Measurements from ENCODE around the gene SAMHD1. TPM values are rescaled to one million over a fixed set of nuclear protein-coding genes. Genes with fewer than 3 reads are reported as not detected.

Gene SAMHD1
- total and polyA plus RNA-seq, 2 of the 13 experiments (the other 11 are each of a cell fraction or from before 2014, with no cell fraction given) = 16.9 to 43.5 TPM

- no peak for TF ChIP-seq AKNA (CRISPR knock-in tag; IDR thresholded peaks at IDR 0.05; ENCODE audit: borderline replicate concordance)
- TF ChIP-seq JUNB (CRISPR knock-in tag; IDR thresholded peaks at IDR 0.05; ENCODE audit: borderline replicate concordance) = no peak
- no peak for TF ChIP-seq ZNF354B (CRISPR knock-in tag; IDR thresholded peaks at IDR 0.05)
- no peak for TF ChIP-seq ZNF232 (CRISPR knock-in tag; IDR thresholded peaks at IDR 0.05; ENCODE audit: borderline replicate concordance)
- peak; percentile 76; the same call in 1 of the 2 replicates for TF ChIP-seq EEA1 (CRISPR knock-in tag; IDR thresholded peaks at IDR 0.05; ENCODE audit: borderline replicate concordance)
- peak; percentile 21; the same call in 1 of the 2 replicates for TF ChIP-seq NFE2L2 (IDR thresholded peaks at IDR 0.05; ENCODE audit: low read length)
- no peak for TF ChIP-seq SNRNP70 (IDR thresholded peaks at IDR 0.05; ENCODE audit: low read depth, low read length)
- TF ChIP-seq ZSCAN25 (CRISPR knock-in tag; IDR thresholded peaks at IDR 0.05) = no peak
- no peak for TF ChIP-seq FOXK2 (IDR thresholded peaks at IDR 0.05)
- TF ChIP-seq HNRNPUL1 (IDR thresholded peaks at IDR 0.05; ENCODE audit: low read depth, low read length) = no peak
- TF ChIP-seq RNF2 (conservative IDR thresholded peaks at IDR 0.05; ENCODE audit: low read depth) = no peak
- no peak for TF ChIP-seq MEIS1 (CRISPR knock-in tag; IDR thresholded peaks at IDR 0.05; ENCODE audit: borderline replicate concordance)
- no peak for TF ChIP-seq NKX3-1 (CRISPR knock-in tag; IDR thresholded peaks at IDR 0.05)
- no peak for TF ChIP-seq FLYWCH1 (CRISPR knock-in tag; IDR thresholded peaks at IDR 0.05)
- no peak for TF ChIP-seq MLXIP (CRISPR knock-in tag; IDR thresholded peaks at IDR 0.05; ENCODE audit: borderline replicate concordance)
- TF ChIP-seq RFX3 (CRISPR knock-in tag; IDR thresholded peaks at IDR 0.05) = no peak
- no peak; the same call in 1 of the 2 replicates for TF ChIP-seq ZNF557 (CRISPR knock-in tag; IDR thresholded peaks at IDR 0.05)
- TF ChIP-seq ARHGAP35 (CRISPR knock-in tag; IDR thresholded peaks at IDR 0.05; ENCODE audit: borderline replicate concordance) = no peak
Observed at GRCh38 chr20:36886859-36887751, 64.4 kb downstream of the SAMHD1 start (continued).
